Upper lobe of left lung (tissue), 4 donors: Measurements from ENCODE around the gene DCST2.

ENCODE experiments used
- CTCF ChIP-seq, 6 experiments: fragments of 450-650 bp in 4 of 6; fragments of 200-600 bp in 2 of 6; sonication (generic) in 2 of 6; IDR thresholded peaks; one replicate each; pipeline ENCODE4 v1.5.1; 2016 to 2019; ENCODE audit warnings: antibody characterized with exemption in 6 of 6
- POLR2A ChIP-seq, 4 donors: fragments of 450-650 bp; IDR thresholded peaks; one replicate each; pipeline ENCODE4 v1.5.1; 2016 to 2017; ENCODE audit warnings: antibody characterized with exemption in 4 of 4, mild to moderate bottlenecking in 2 of 4

GRCh38 chr1:155001675-155002463, 31.7 kb downstream of the DCST2 start:
- TF ChIP-seq CTCF (IDR thresholded peaks at IDR 0.05) (peak; percentile 20 to 43 (median 36)), POLR2A (IDR thresholded peaks at IDR 0.05) (peak in 2 of 4 donors; percentile 32 to 82)
